Karpas-422 (cell line): ENCODE measurements around the gene THOC3. TPM values are rescaled to one million over a fixed set of nuclear protein-coding genes. Genes with fewer than 3 reads are reported as not detected.
"Not testable (repeated sequence)": the region's sequence is repeated elsewhere in the genome, so short reads cannot be mapped to it uniquely, and the experiment has no call there.

Experiments
- DNase-seq: peaks from one replicate; pipeline ENCODE4 v3.0.0-alpha.2; 2015
- H2AFZ ChIP-seq: fragments of 200-600 bp; sonication (generic); 2 replicates; pipeline ENCODE4 v1.6.1; 2014; ENCODE audit warnings: antibody characterized with exemption, low read length, mixed read lengths
- H3K27ac ChIP-seq: fragments of 200-600 bp; sonication (generic); 2 replicates; pipeline ENCODE4 v1.5.1; 2014; ENCODE audit warnings: mild to moderate bottlenecking, low read length, moderate library complexity
- H3K27me3 ChIP-seq: fragments of 200-600 bp; sonication (generic); 2 replicates; pipeline ENCODE4 v1.6.1; 2014; ENCODE audit warnings: low read length, mixed read lengths
- H3K36me3 ChIP-seq: fragments of 200-600 bp; sonication (generic); 2 replicates; pipeline ENCODE4 v1.6.1; 2014; ENCODE audit warnings: low read length, mixed read lengths; ENCODE audit not compliant: insufficient read depth
- H3K4me1 ChIP-seq: fragments of 200-600 bp; sonication (generic); 2 replicates; pipeline ENCODE4 v1.6.1; 2014; ENCODE audit warnings: mild to moderate bottlenecking, low read length, mixed read lengths
- H3K4me2 ChIP-seq: fragments of 200-600 bp; sonication (generic); 2 replicates; pipeline ENCODE4 v1.6.1; 2014; ENCODE audit warnings: low read length, low read depth, mild to moderate bottlenecking; ENCODE audit not compliant: poor library complexity, severe bottlenecking
- H3K4me3 ChIP-seq: fragments of 200-600 bp; sonication (generic); 2 replicates; pipeline ENCODE4 v1.5.1; 2014; ENCODE audit warnings: mild to moderate bottlenecking, antibody characterized with exemption, low read length, mixed read lengths
- H3K79me2 ChIP-seq: fragments of 200-600 bp; sonication (generic); 2 replicates; pipeline ENCODE4 v1.6.1; 2014; ENCODE audit warnings: mild to moderate bottlenecking, low read length, mixed read lengths
- H3K9ac ChIP-seq: fragments of 200-600 bp; sonication (generic); 2 replicates; pipeline ENCODE4 v1.6.0; 2014; ENCODE audit warnings: low read length
- H3K9me2 ChIP-seq: fragments of 200-600 bp; sonication (generic), shearing (Covaris generic); replicated peaks from 2 replicates; pipeline ENCODE4 v1.6.0; 2014; ENCODE audit warnings: mild to moderate bottlenecking, low read length, moderate library complexity; ENCODE audit not compliant: insufficient read depth
- H3K9me3 ChIP-seq: fragments of 300-700, 200-600 bp; sonication (generic); 2 replicates; pipeline ENCODE4 v1.6.1; 2014; ENCODE audit warnings: low read length, mixed read lengths
- H4K20me1 ChIP-seq: fragments of 200-600 bp; sonication (generic); 2 replicates; pipeline ENCODE4 v1.6.1; 2014; ENCODE audit warnings: mild to moderate bottlenecking, antibody characterized with exemption, low read length, low read depth; ENCODE audit not compliant: insufficient read depth
- total RNA-seq: library from RNA; depleted of rRNA; stranded (reverse); fragments of >200 nt; shearing (Covaris generic); gene quantifications from 2 replicates; pipeline ENCODE4 v1.2.3, GENCODE V29; 2014; ENCODE audit warnings: low replicate concordance; rRNA removed

THOC3 gene
- total RNA-seq: 33.7 and 54.3 TPM in 2 replicates

GRCh38 chr5:175967471-175968372, at the start of gene THOC3:
Gene THOC3, minus strand, starts transcription at chr5:175968315. Its CDS starts 107 bp downstream, at chr5:175968208.
- not testable (repeated sequence) for H3K27ac ChIP-seq, H3K4me1 ChIP-seq, H3K9me3 ChIP-seq, H3K9me2 ChIP-seq, H3K36me3 ChIP-seq, H4K20me1 ChIP-seq, H3K27me3 ChIP-seq, H3K79me2 ChIP-seq, H2AFZ ChIP-seq
- peak within 1 kb of the TSS; percentile 69 for H3K9ac ChIP-seq
- H3K4me3 ChIP-seq: peak within 1 kb of the TSS; percentile 63; the same call in 1 of the 2 replicates
- DNase-seq: peak; percentile 92
- H3K4me2 ChIP-seq: peak within 1 kb of the TSS; percentile 53

- not testable (repeated sequence) for H3K79me2 ChIP-seq, H3K4me2 ChIP-seq, H3K27ac ChIP-seq, H2AFZ ChIP-seq, H3K4me3 ChIP-seq, H3K36me3 ChIP-seq, H3K9me3 ChIP-seq, H3K4me1 ChIP-seq, H3K9me2 ChIP-seq, H4K20me1 ChIP-seq, DNase-seq, H3K27me3 ChIP-seq, H3K9ac ChIP-seq
Measured at GRCh38 chr5:176017324-176017723, 49.2 kb upstream of the THOC3 start.

GRCh38 chr5:176014360-176014759, 46.2 kb upstream of the THOC3 start:
- not testable (repeated sequence) for H3K9me3 ChIP-seq, H3K4me3 ChIP-seq, H3K4me1 ChIP-seq, H3K79me2 ChIP-seq, DNase-seq, H3K27me3 ChIP-seq, H3K4me2 ChIP-seq, H3K27ac ChIP-seq, H2AFZ ChIP-seq, H4K20me1 ChIP-seq, H3K9ac ChIP-seq, H3K36me3 ChIP-seq, H3K9me2 ChIP-seq

- H3K36me3 ChIP-seq, DNase-seq: not testable (repeated sequence)
Measured at GRCh38 chr5:176011088-176011487, 43.0 kb upstream of the THOC3 start.

GRCh38 chr5:176010202-176010601, 42.1 kb upstream of the THOC3 start:
- DNase-seq, H4K20me1 ChIP-seq, H2AFZ ChIP-seq, H3K9ac ChIP-seq, H3K27ac ChIP-seq, H3K27me3 ChIP-seq, H3K79me2 ChIP-seq, H3K4me1 ChIP-seq, H3K36me3 ChIP-seq, H3K4me2 ChIP-seq, H3K9me2 ChIP-seq, H3K4me3 ChIP-seq, H3K9me3 ChIP-seq: not testable (repeated sequence)

More at GRCh38 chr5:176011088-176011487, 43.0 kb upstream of the THOC3 start:
- not testable (repeated sequence) for H3K9me2 ChIP-seq, H3K4me1 ChIP-seq, H4K20me1 ChIP-seq, H3K27ac ChIP-seq, H3K79me2 ChIP-seq, H2AFZ ChIP-seq, H3K4me3 ChIP-seq, H3K4me2 ChIP-seq, H3K9me3 ChIP-seq, H3K27me3 ChIP-seq, H3K9ac ChIP-seq

- not testable (repeated sequence) for H3K36me3 ChIP-seq, DNase-seq, H3K4me2 ChIP-seq, H3K4me3 ChIP-seq, H3K4me1 ChIP-seq, H3K27ac ChIP-seq, H3K9me2 ChIP-seq, H3K9me3 ChIP-seq, H3K79me2 ChIP-seq, H4K20me1 ChIP-seq, H3K9ac ChIP-seq, H2AFZ ChIP-seq, H3K27me3 ChIP-seq
Measured at GRCh38 chr5:176007220-176007619, 39.1 kb upstream of the THOC3 start.

- not testable (repeated sequence) for H3K9me3 ChIP-seq, H2AFZ ChIP-seq, H3K79me2 ChIP-seq, H3K36me3 ChIP-seq, H3K9ac ChIP-seq, H3K4me1 ChIP-seq, H3K27me3 ChIP-seq, H3K4me3 ChIP-seq, DNase-seq, H4K20me1 ChIP-seq, H3K9me2 ChIP-seq, H3K27ac ChIP-seq, H3K4me2 ChIP-seq
Measured at GRCh38 chr5:176006819-176007218, 38.7 kb upstream of the THOC3 start.

- not testable (repeated sequence) for H3K27ac ChIP-seq, H3K79me2 ChIP-seq, H3K27me3 ChIP-seq, H3K9me3 ChIP-seq, H3K9ac ChIP-seq, H3K4me2 ChIP-seq, DNase-seq, H3K4me1 ChIP-seq, H3K4me3 ChIP-seq, H3K36me3 ChIP-seq, H3K9me2 ChIP-seq, H2AFZ ChIP-seq, H4K20me1 ChIP-seq
Measured at GRCh38 chr5:175997979-175998378, 29.9 kb upstream of the THOC3 start.
